GM18526 (cell line): Measurements from ENCODE around the gene EID1.

Experiments used
- POLR2A ChIP-seq: IDR thresholded peaks from 3 replicates; pipeline ENCODE4 v1.6.1; 2011; ENCODE audit not compliant: insufficient read length; ENCODE audit errors: extremely low read depth

EID1 gene

GRCh38 chr15:48877630-48878595, at the start of gene EID1:
Gene EID1 (plus strand): TSS chr15:48878134. CDS start chr15:48878177, 43 bp downstream.
- peak; percentile 87 for TF ChIP-seq POLR2A

DNA sequence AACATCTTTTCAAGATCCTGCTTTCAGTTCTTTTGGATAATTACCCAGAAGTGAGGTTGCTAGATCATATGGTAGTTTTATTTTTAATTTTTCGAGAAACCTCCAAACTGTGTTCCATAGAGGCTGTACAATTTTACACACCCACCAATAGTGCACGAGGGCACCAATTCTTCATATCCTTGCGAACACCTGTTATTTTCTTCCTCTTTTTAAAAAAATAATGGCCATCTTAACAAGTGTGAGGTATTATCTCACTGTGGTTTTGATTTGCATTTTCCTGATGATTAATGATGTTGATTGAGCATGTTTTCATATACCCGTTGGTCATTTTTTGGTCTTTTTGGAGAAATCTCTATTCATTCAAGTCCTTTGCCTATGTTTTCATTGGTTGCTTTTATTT, 49.5 kb upstream of the EID1 start:
- TF ChIP-seq POLR2A = no peak

- TF ChIP-seq POLR2A = no peak
These were observed 49.0 kb upstream of the EID1 start for GRCh38 chr15:48828906-48829305.

DNA sequence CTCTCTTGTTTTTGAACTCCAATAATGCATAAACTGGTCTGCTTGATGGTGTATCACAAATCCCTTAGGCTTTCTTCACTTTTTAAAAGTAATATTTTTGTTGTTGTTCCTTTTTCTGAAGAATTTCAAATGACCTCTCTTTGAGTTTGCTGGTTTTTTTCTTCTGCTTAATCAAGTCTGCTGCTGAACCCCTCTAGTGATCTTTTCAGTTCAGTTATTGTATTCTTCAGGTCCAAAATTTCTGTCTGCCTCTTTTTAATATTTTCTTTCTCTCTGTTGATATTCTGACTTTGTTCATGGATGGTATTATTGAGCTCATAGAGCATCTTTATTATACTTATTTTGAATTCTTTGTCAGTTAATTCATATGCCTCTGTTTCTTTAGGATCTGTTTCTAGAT, 45.3 kb upstream of the EID1 start:
- TF ChIP-seq POLR2A = no peak

- no peak for TF ChIP-seq POLR2A
These were observed 44.3 kb upstream of the EID1 start for GRCh38 chr15:48833526-48834239.

DNA sequence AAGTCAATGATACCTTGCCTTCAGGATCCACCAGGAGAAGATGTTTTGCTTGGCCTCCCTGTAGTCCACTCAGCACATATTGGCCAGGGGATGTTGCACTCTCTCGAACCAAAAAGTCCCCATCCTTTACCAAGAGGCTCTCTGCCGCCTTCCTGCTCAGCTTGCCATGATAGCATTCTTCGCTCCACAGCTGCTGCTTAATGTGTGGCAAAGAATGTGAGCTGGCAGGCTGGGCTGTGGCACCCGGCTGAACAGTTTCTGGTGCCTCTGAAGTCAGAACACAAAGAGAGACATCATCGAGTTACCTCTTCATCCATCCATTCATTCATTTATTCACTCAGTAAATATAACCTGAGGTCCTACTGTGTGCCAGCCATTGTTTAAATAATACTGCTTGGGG, 43.2 kb upstream of the EID1 start:
- TF ChIP-seq POLR2A = no peak

DNA sequence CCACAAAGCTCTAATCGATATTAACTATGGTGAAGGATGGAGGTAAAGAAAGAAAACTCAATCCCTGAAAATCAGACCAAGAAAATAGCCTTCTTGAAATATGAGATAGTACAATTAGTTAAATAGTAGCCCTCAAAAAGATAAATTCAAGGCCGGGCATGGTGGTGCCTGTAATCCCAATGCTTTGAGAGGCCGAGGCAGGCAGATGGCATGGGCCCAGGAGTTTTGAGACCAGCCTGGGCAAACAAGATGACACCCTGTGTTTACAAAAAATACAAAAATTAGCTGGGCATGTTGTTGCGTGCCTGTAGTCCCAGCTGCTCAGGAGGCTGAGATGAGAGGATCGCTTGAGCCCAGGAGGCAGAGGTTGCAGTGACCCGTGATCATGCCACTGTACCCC, 35.4 kb upstream of the EID1 start:
- TF ChIP-seq POLR2A = no peak

GRCh38 chr15:48845123-48845522, 32.8 kb upstream of the EID1 start:
- no peak for TF ChIP-seq POLR2A

- no peak for TF ChIP-seq POLR2A
These were observed 27.3 kb upstream of the EID1 start for GRCh38 chr15:48850648-48851047.

- no peak for TF ChIP-seq POLR2A
These were observed 26.0 kb upstream of the EID1 start for GRCh38 chr15:48851956-48852355.

DNA sequence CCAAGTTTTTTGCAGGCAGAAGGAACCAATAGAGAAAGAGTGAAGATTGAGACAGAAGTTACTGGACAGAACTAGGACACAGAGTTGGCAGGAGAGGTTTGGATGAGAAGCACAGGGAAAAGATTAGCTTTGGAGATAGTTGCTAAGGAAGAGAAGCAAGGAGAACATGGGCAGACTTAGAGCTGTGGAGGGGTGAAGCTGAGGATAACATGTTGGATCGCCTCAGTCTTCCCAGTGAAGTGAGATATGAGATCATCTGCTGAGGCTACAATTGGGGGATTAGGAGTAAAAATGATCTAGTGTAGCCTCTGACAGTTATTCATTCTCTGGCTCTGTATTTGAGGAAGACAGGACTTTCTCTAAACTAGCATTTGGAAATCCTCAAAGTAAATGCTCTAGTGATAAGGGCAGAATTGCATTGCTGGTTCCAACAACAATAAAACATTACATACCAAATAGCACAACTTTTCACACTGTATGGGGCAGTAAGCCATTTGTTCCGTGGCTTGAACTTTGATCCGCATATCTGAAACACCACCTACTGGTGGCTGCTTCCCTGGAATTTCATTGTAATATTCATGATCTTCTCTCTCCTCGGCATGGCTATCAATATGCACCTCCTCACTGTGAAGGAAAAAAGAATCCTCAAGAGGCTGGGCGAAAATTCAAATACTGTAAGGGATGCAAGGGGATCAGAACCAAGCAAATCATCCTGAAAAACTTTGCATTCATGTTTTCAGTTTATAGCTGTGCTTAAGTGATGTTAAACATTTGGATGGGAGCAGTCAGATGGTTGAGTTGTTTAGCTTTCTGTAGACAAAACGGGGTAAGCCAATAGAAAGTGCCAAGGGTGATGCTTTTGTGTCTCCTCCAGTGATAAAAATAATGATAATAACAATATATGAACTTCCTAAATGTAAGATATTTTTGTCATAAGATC, 22.2 kb upstream of the EID1 start:
- TF ChIP-seq POLR2A = no peak

- TF ChIP-seq POLR2A = no peak
These were observed 21.0 kb upstream of the EID1 start for GRCh38 chr15:48856942-48857341.

GRCh38 chr15:48858401-48858800, 19.5 kb upstream of the EID1 start:
- no peak for TF ChIP-seq POLR2A

DNA sequence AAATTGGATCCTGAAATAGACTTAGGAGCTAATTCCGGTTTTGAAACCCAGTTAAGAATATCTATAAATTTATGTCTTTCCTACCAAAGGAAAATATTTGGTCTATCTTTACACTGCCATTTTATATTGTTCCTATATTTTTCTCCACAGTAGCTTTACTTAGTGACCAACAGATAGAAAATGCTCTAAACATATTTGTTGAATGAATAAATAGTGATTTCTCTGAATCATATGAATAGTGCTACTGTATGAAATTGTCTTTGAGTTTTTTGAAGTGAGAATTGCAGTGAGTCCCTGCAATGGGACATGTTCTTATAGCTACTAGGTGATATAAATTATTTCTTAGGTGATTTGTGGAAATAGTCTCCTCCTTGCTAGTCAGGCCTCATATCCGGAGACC, 18.5 kb upstream of the EID1 start:
- no peak for TF ChIP-seq POLR2A

GRCh38 chr15:48861813-48862431, 16.0 kb upstream of the EID1 start:
- no peak for TF ChIP-seq POLR2A
